Activated T-cell treated with anti-CD3 and anti-CD28 coated beads, Interleukin-2, amount 50 U/mL, for 72 hours (primary cell): Measurements from ENCODE around the gene PTPRR. TPM values are rescaled to one million over a fixed set of nuclear protein-coding genes. Genes with fewer than 3 reads are reported as not detected.

Source experiments
- ATAC-seq, 2 donors: fragments of 150-1000 bp; cut with Tn5 transposase; replicated peaks in 1 of 2; 2 replicates each; pipeline ENCODE4 v1.10.0; 2021; ENCODE audit warnings: moderate library complexity in 2 of 2, mild to moderate bottlenecking in 1 of 2
- DNase-seq, 2 donors: peaks; one replicate each; pipeline ENCODE4 v3.0.0; 2021 to 2022; ENCODE audit warnings: mixed read lengths in 1 of 2
- H3K27ac Mint-ChIP-seq: one replicate; pipeline ENCODE4 v1.8.0; 2022; ENCODE audit warnings: mild to moderate bottlenecking, moderate library complexity, mixed read lengths
- H3K27me3 Mint-ChIP-seq: one replicate; pipeline ENCODE4 v1.8.0; 2022; ENCODE audit warnings: low read depth, mixed read lengths
- H3K36me3 Mint-ChIP-seq, 2 donors: one replicate each; pipeline ENCODE4 v1.8.0; 2022; ENCODE audit warnings: mixed read lengths in 2 of 2, mild to moderate bottlenecking in 1 of 2; ENCODE audit not compliant: insufficient read depth in 2 of 2
- H3K4me1 Mint-ChIP-seq: one replicate; pipeline ENCODE4 v1.8.0; 2022; ENCODE audit warnings: low read depth, mixed read lengths
- H3K4me3 Mint-ChIP-seq, 2 donors: one replicate each; pipeline ENCODE4 v1.8.0; 2022; ENCODE audit warnings: mild to moderate bottlenecking in 2 of 2, mixed read lengths in 2 of 2, moderate library complexity in 2 of 2
- H3K9me3 Mint-ChIP-seq, 2 donors: one replicate each; pipeline ENCODE4 v1.8.0; 2022; ENCODE audit warnings: mixed read lengths in 2 of 2
- total RNA-seq, 2 donors: library from RNA; stranded (reverse); gene quantifications; one replicate each; pipeline ENCODE4 v1.2.3, GENCODE V29; 2022

Gene PTPRR
- total RNA-seq, 2 donors from 2014 or later: not detected

GRCh38 chr12:70619471-70620152, 300.9 kb downstream of the PTPRR start:
- H3K36me3 Mint-ChIP-seq: no peaks in the 10 kb centered on the region
- no peak overlapping the region for H3K27ac Mint-ChIP-seq
- H3K27me3 Mint-ChIP-seq: no peaks in the 10 kb centered on the region
- ATAC-seq (no peak), DNase-seq (no peak)
- no peaks in the 10 kb centered on the region for H3K9me3 Mint-ChIP-seq
- no peaks in the 10 kb centered on the region for H3K4me1 Mint-ChIP-seq
- no peak overlapping the region for H3K4me3 Mint-ChIP-seq

GRCh38 chr12:70618371-70618770, 302.2 kb downstream of the PTPRR start:
- Mint-ChIP-seq H3K36me3 (no peaks in the 10 kb centered on the region), H3K4me1 (no peaks in the 10 kb centered on the region), H3K27me3 (peaks cover 7% of the 10 kb centered on the region), H3K27ac (no peak overlapping the region), H3K4me3 (no peak overlapping the region), H3K9me3 (no peaks in the 10 kb centered on the region)
- no peak for ATAC-seq
- DNase-seq: no peak

- Mint-ChIP-seq H3K9me3 (no peaks in the 10 kb centered on the region), H3K27me3 (peaks cover 11% of the 10 kb centered on the region), H3K36me3 (no peaks in the 10 kb centered on the region), H3K4me3 (no peak overlapping the region), H3K27ac (no peak overlapping the region), H3K4me1 (no peaks in the 10 kb centered on the region)
- DNase-seq: no peak
- ATAC-seq: no peak
These were observed 303.1 kb downstream of the PTPRR start for GRCh38 chr12:70617450-70617849.

GRCh38 chr12:70615174-70615866, 305.2 kb downstream of the PTPRR start:
- no peak overlapping the region for H3K4me3 Mint-ChIP-seq
- H3K9me3 Mint-ChIP-seq: no peaks in the 10 kb centered on the region

GRCh38 chr12:70609739-70610491, 310.6 kb downstream of the PTPRR start:
- DNase-seq (peak; percentile 1), ATAC-seq (peak; percentile 22 to 42)
- H3K4me3 Mint-ChIP-seq: peak overlapping the region; percentile 59 to 62
- H3K4me1 Mint-ChIP-seq: peaks cover 5% of the 10 kb centered on the region
- H3K36me3 Mint-ChIP-seq: peaks cover 0 to 4% of the 10 kb centered on the region in 2 donors
- no peaks in the 10 kb centered on the region for H3K9me3 Mint-ChIP-seq
- peaks cover 50% of the 10 kb centered on the region for H3K27me3 Mint-ChIP-seq
- no peak overlapping the region for H3K27ac Mint-ChIP-seq

More at GRCh38 chr12:70615174-70615866, 305.2 kb downstream of the PTPRR start:
- H3K4me1 Mint-ChIP-seq: peaks cover 3% of the 10 kb centered on the region
- peaks cover 0 to 3% of the 10 kb centered on the region in 2 donors for H3K36me3 Mint-ChIP-seq
- DNase-seq (no peak), ATAC-seq (no peak)
- H3K27me3 Mint-ChIP-seq: peaks cover 24% of the 10 kb centered on the region
- no peak overlapping the region for H3K27ac Mint-ChIP-seq

GRCh38 chr12:70609203-70609602, 311.3 kb downstream of the PTPRR start:
- DNase-seq (no peak), ATAC-seq (no peak)
- Mint-ChIP-seq H3K4me1 (peaks cover 5% of the 10 kb centered on the region), H3K36me3 (peaks cover 0 to 4% of the 10 kb centered on the region in 2 donors), H3K4me3 (peak overlapping the region; percentile 20 to 62), H3K9me3 (peaks cover 0 to 1% of the 10 kb centered on the region in 2 donors), H3K27me3 (peaks cover 50% of the 10 kb centered on the region), H3K27ac (no peak overlapping the region)

GRCh38 chr12:70608184-70608583, 312.4 kb downstream of the PTPRR start:
- Mint-ChIP-seq H3K27ac (no peak overlapping the region), H3K9me3 (peaks cover 0 to 1% of the 10 kb centered on the region in 2 donors), H3K4me1 (peaks cover 5% of the 10 kb centered on the region), H3K4me3 (no peak overlapping the region), H3K27me3 (peaks cover 41% of the 10 kb centered on the region), H3K36me3 (peaks cover 0 to 4% of the 10 kb centered on the region in 2 donors)
- no peak for DNase-seq
- ATAC-seq: no peak

GRCh38 chr12:70607107-70607506, 313.4 kb downstream of the PTPRR start:
- Mint-ChIP-seq H3K27me3 (peaks cover 39% of the 10 kb centered on the region), H3K9me3 (peaks cover 0 to 1% of the 10 kb centered on the region in 2 donors), H3K4me3 (no peak overlapping the region), H3K36me3 (peaks cover 0 to 4% of the 10 kb centered on the region in 2 donors), H3K27ac (no peak overlapping the region), H3K4me1 (peaks cover 5% of the 10 kb centered on the region)
- ATAC-seq (no peak), DNase-seq (no peak)

GRCh38 chr12:70605976-70606375, 314.6 kb downstream of the PTPRR start:
- ATAC-seq (no peak), DNase-seq (no peak)
- Mint-ChIP-seq H3K4me1 (peaks cover 5% of the 10 kb centered on the region), H3K9me3 (peaks cover 0 to 1% of the 10 kb centered on the region in 2 donors), H3K4me3 (no peak overlapping the region), H3K36me3 (peaks cover 0 to 4% of the 10 kb centered on the region in 2 donors), H3K27ac (no peak overlapping the region), H3K27me3 (peaks cover 32% of the 10 kb centered on the region)

- no peak overlapping the region for H3K4me3 Mint-ChIP-seq
- ATAC-seq (no peak), DNase-seq (no peak)
- H3K4me1 Mint-ChIP-seq: no peaks in the 10 kb centered on the region
- no peaks in the 10 kb centered on the region for H3K36me3 Mint-ChIP-seq
- H3K27ac Mint-ChIP-seq: no peak overlapping the region
- H3K27me3 Mint-ChIP-seq: peaks cover 29% of the 10 kb centered on the region
- H3K9me3 Mint-ChIP-seq: peaks cover 0 to 1% of the 10 kb centered on the region in 2 donors
These were observed 315.9 kb downstream of the PTPRR start for GRCh38 chr12:70604662-70605061.

- Mint-ChIP-seq H3K9me3 (peaks cover 0 to 1% of the 10 kb centered on the region in 2 donors), H3K27me3 (peaks cover 21% of the 10 kb centered on the region), H3K4me3 (no peak overlapping the region), H3K27ac (no peak overlapping the region), H3K4me1 (no peaks in the 10 kb centered on the region), H3K36me3 (no peaks in the 10 kb centered on the region)
- ATAC-seq: no peak
- no peak for DNase-seq
These were observed 317.5 kb downstream of the PTPRR start for GRCh38 chr12:70603044-70603443.

- Mint-ChIP-seq H3K4me1 (no peaks in the 10 kb centered on the region), H3K27ac (no peak overlapping the region), H3K27me3 (peaks cover 6% of the 10 kb centered on the region), H3K4me3 (no peak overlapping the region), H3K36me3 (no peaks in the 10 kb centered on the region), H3K9me3 (no peaks in the 10 kb centered on the region)
- DNase-seq (no peak), ATAC-seq (no peak)
These were observed 321.9 kb downstream of the PTPRR start for GRCh38 chr12:70598467-70599193.
